GM12891 (cell line): ENCODE data around the gene ST13.

Experiments used
- POLR2A ChIP-seq: IDR thresholded peaks from 2 replicates; pipeline ENCODE4 v1.6.1; 2011; ENCODE audit warnings: low read depth, low read length, control low read depth
- POLR2AphosphoS5 ChIP-seq: IDR thresholded peaks from 2 replicates; pipeline ENCODE4 v1.6.1; 2011; ENCODE audit warnings: low read depth, low read length, control low read depth
- POU2F2 ChIP-seq: IDR thresholded peaks from 2 replicates; pipeline ENCODE4 v1.6.1; 2011; ENCODE audit warnings: low read depth, mild to moderate bottlenecking, control low read depth, low read length, moderate library complexity

- no peak for TF ChIP-seq POLR2A
- no peak for TF ChIP-seq POU2F2
- no peak for TF ChIP-seq POLR2AphosphoS5
These were observed 5.6 kb upstream of the ST13 start, which contains the start of gene DNAJB7 for GRCh38 chr22:40862013-40862412.
